K562 (cell line): ENCODE data around the gene SALL2. TPM values are rescaled to one million over a fixed set of nuclear protein-coding genes. Genes with fewer than 3 reads are reported as not detected.

ENCODE experiments used
- ATF7 ChIP-seq: fragments of 450-650 bp; IDR thresholded peaks from 2 replicates; pipeline ENCODE4 v1.7.1; 2014; ENCODE audit warnings: mild to moderate bottlenecking, moderate library complexity
- BHLHE40 ChIP-seq: IDR thresholded peaks from 2 replicates; pipeline ENCODE4 v1.6.1; 2011; ENCODE audit warnings: low read length, improper control_type of control experiment
- CHD4 ChIP-seq: fragments of 200-600 bp; sonication (generic); IDR thresholded peaks from 3 replicates; pipeline ENCODE4 v1.6.1; 2012; ENCODE audit warnings: low read depth, mild to moderate bottlenecking, mixed read lengths, low read length, inconsistent platforms; ENCODE audit not compliant: insufficient read depth, insufficient replicate concordance, poor library complexity, severe bottlenecking
- CREM ChIP-seq: IDR thresholded peaks from 2 replicates; pipeline ENCODE4 v1.6.1; 2014; ENCODE audit warnings: antibody characterized with exemption, low read depth
- HCFC1 ChIP-seq: IDR thresholded peaks from 2 replicates; pipeline ENCODE4 v1.6.1; 2012; ENCODE audit warnings: low read depth, low read length, improper control_type of control experiment
- LEF1 ChIP-seq: fragments of 450-650 bp; IDR thresholded peaks from 2 replicates; pipeline ENCODE4 v1.6.1; 2016; ENCODE audit warnings: mild to moderate bottlenecking
- MAFK ChIP-seq: IDR thresholded peaks from 2 replicates; pipeline ENCODE4 v1.6.1; 2011; ENCODE audit warnings: low read length, improper control_type of control experiment
- NFYB ChIP-seq: IDR thresholded peaks from 2 replicates; pipeline ENCODE4 v1.6.1; 2011; ENCODE audit warnings: mild to moderate bottlenecking, moderate library complexity; ENCODE audit not compliant: insufficient read length; ENCODE audit errors: extremely low read depth
- SAP30 ChIP-seq: fragments of 200-600 bp; sonication (generic); IDR thresholded peaks from 2 replicates; pipeline ENCODE4 v1.6.1; 2012; ENCODE audit warnings: borderline replicate concordance, low read depth, mild to moderate bottlenecking, moderate library complexity, low read length, control low read depth, inconsistent platforms; ENCODE audit not compliant: insufficient read depth, poor library complexity, severe bottlenecking
- SMARCB1 ChIP-seq: IDR thresholded peaks from 2 replicates; pipeline ENCODE4 v1.6.1; 2011; ENCODE audit warnings: improper control_type of control experiment, low read depth; ENCODE audit not compliant: insufficient read length
- SOX6 ChIP-seq: fragments of 450-650 bp; IDR thresholded peaks from 2 replicates; pipeline ENCODE4 v1.6.1; 2014; ENCODE audit warnings: mild to moderate bottlenecking
- TARDBP ChIP-seq: fragments of 450-650 bp; IDR thresholded peaks from 2 replicates; pipeline ENCODE4 v1.6.1; 2016
- ZNF699 ChIP-seq: fragments of 250-450 bp; sonication (Bioruptor Pico); IDR thresholded peaks from 2 replicates; pipeline ENCODE4 v1.8.0; 2021; ENCODE audit warnings: mild to moderate bottlenecking, moderate library complexity; ENCODE audit not compliant: insufficient replicate concordance
- polyA plus RNA-seq, 8 experiments: library from polyadenylated mRNA; depleted of rRNA in 4 of 8; stranded (reverse) in 5 of 8; unstranded in 3 of 8; fragments of >200 nt; fragmentation: Nextera tagmentation in 2 of 8; fragmentation: Illumina TruSeq in 1 of 8; extraction: Ambion mirVana in 2 of 8; extraction: Trizol in 1 of 8; gene quantifications; 2 replicates each; pipeline versions ENCODE4 v1.2.1 to v1.2.3, GENCODE V29; 2011 to 2014; ENCODE audit warnings: inconsistent platforms in 1 of 8, missing spikeins in 1 of 8
- total RNA-seq, 7 experiments: library from RNA; depleted of rRNA in 6 of 7; stranded (reverse); fragments of >200 nt in 6 of 7; fragmentation: Illumina TruSeq in 2 of 7; extraction: Trizol in 2 of 7; gene quantifications; 2 replicates each; pipeline versions ENCODE4 v1.2.1 to v1.2.3, GENCODE V29; 2011 to 2021; ENCODE audit warnings: low replicate concordance in 1 of 7
- TF ChIP-seq, protein P1 (sequence below): fragments of 200-600 bp; sonication (generic); IDR thresholded peaks from one replicate; pipeline ENCODE4 v1.6.1; 2012; ENCODE audit warnings: mild to moderate bottlenecking, low read depth, low read length, inconsistent platforms
- TF ChIP-seq, protein P2 (sequence below): fragments of 450-650 bp; IDR thresholded peaks from 2 replicates; pipeline ENCODE4 v1.6.1; 2014; ENCODE audit warnings: low read depth, mild to moderate bottlenecking, moderate library complexity, borderline replicate concordance

The SALL2 gene
- total and polyA plus RNA-seq, 9 of the 15 experiments (the other 6 are each of a cell fraction or from before 2014, with no cell fraction given) = 6.6 to 30.4 (median 12.9) TPM

DNA sequence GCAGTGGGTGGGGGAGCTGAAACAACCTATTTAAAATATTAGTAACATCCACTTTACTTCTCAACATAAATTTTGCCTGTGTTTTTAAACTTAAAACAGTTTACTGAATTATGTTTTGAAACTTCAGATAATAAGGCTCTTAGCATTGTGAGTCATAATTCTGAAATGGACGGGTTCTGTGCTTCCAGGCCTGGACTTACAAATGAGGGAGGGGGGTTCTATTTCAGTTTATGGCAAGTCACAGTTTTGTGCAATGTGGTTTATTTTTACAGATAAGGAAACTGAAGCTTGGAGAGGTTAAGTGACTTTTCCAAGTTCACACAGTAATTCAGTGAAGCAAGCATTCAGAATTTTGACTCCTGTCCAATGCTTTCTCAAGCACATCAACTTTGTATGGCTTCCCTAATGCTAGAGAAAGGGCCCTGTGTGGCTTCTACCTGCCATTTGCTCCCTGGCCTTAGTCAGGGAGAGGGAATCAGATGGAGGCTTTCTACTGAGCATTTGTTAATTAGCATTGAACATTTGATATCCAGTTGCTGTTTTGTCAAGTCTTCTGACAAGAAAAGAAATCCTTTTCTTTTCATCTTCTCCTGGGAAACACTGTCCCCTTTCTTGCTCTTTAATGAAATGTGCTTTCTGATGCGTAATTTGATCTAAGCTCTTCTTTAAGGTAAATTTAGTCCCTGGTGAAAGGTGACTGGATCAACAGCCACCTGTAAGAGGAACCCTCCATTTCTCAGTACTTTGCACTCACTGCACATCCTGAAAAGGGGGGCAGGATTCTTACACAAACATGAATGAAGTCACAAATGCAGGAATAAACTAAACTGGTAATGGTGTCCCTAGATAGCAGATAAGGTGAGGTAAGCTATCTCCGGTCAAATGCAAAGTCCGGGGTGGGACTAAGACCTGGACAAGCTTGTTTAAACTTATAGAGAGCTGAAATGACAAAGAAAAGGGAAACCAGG is 2.5 kb upstream of the SALL2 start (continued):
- TF ChIP-seq, protein P1, sequence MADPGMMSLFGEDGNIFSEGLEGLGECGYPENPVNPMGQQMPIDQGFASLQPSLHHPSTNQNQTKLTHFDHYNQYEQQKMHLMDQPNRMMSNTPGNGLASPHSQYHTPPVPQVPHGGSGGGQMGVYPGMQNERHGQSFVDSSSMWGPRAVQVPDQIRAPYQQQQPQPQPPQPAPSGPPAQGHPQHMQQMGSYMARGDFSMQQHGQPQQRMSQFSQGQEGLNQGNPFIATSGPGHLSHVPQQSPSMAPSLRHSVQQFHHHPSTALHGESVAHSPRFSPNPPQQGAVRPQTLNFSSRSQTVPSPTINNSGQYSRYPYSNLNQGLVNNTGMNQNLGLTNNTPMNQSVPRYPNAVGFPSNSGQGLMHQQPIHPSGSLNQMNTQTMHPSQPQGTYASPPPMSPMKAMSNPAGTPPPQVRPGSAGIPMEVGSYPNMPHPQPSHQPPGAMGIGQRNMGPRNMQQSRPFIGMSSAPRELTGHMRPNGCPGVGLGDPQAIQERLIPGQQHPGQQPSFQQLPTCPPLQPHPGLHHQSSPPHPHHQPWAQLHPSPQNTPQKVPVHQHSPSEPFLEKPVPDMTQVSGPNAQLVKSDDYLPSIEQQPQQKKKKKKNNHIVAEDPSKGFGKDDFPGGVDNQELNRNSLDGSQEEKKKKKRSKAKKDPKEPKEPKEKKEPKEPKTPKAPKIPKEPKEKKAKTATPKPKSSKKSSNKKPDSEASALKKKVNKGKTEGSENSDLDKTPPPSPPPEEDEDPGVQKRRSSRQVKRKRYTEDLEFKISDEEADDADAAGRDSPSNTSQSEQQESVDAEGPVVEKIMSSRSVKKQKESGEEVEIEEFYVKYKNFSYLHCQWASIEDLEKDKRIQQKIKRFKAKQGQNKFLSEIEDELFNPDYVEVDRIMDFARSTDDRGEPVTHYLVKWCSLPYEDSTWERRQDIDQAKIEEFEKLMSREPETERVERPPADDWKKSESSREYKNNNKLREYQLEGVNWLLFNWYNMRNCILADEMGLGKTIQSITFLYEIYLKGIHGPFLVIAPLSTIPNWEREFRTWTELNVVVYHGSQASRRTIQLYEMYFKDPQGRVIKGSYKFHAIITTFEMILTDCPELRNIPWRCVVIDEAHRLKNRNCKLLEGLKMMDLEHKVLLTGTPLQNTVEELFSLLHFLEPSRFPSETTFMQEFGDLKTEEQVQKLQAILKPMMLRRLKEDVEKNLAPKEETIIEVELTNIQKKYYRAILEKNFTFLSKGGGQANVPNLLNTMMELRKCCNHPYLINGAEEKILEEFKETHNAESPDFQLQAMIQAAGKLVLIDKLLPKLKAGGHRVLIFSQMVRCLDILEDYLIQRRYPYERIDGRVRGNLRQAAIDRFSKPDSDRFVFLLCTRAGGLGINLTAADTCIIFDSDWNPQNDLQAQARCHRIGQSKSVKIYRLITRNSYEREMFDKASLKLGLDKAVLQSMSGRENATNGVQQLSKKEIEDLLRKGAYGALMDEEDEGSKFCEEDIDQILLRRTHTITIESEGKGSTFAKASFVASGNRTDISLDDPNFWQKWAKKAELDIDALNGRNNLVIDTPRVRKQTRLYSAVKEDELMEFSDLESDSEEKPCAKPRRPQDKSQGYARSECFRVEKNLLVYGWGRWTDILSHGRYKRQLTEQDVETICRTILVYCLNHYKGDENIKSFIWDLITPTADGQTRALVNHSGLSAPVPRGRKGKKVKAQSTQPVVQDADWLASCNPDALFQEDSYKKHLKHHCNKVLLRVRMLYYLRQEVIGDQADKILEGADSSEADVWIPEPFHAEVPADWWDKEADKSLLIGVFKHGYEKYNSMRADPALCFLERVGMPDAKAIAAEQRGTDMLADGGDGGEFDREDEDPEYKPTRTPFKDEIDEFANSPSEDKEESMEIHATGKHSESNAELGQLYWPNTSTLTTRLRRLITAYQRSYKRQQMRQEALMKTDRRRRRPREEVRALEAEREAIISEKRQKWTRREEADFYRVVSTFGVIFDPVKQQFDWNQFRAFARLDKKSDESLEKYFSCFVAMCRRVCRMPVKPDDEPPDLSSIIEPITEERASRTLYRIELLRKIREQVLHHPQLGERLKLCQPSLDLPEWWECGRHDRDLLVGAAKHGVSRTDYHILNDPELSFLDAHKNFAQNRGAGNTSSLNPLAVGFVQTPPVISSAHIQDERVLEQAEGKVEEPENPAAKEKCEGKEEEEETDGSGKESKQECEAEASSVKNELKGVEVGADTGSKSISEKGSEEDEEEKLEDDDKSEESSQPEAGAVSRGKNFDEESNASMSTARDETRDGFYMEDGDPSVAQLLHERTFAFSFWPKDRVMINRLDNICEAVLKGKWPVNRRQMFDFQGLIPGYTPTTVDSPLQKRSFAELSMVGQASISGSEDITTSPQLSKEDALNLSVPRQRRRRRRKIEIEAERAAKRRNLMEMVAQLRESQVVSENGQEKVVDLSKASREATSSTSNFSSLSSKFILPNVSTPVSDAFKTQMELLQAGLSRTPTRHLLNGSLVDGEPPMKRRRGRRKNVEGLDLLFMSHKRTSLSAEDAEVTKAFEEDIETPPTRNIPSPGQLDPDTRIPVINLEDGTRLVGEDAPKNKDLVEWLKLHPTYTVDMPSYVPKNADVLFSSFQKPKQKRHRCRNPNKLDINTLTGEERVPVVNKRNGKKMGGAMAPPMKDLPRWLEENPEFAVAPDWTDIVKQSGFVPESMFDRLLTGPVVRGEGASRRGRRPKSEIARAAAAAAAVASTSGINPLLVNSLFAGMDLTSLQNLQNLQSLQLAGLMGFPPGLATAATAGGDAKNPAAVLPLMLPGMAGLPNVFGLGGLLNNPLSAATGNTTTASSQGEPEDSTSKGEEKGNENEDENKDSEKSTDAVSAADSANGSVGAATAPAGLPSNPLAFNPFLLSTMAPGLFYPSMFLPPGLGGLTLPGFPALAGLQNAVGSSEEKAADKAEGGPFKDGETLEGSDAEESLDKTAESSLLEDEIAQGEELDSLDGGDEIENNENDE = no peak
- TF ChIP-seq SMARCB1 = no peak
- TF ChIP-seq SOX6 = no peak
- peak; percentile 51 for TF ChIP-seq CREM
- no peak for TF ChIP-seq NFYB
- TF ChIP-seq, protein P2, sequence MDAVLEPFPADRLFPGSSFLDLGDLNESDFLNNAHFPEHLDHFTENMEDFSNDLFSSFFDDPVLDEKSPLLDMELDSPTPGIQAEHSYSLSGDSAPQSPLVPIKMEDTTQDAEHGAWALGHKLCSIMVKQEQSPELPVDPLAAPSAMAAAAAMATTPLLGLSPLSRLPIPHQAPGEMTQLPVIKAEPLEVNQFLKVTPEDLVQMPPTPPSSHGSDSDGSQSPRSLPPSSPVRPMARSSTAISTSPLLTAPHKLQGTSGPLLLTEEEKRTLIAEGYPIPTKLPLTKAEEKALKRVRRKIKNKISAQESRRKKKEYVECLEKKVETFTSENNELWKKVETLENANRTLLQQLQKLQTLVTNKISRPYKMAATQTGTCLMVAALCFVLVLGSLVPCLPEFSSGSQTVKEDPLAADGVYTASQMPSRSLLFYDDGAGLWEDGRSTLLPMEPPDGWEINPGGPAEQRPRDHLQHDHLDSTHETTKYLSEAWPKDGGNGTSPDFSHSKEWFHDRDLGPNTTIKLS = peak; percentile 62; the same call in 1 of the 2 replicates
- no peak for TF ChIP-seq HCFC1
- TF ChIP-seq LEF1 = peak; percentile 30; the same call in 1 of the 2 replicates
- TF ChIP-seq ATF7 = peak; percentile 73
- TF ChIP-seq TARDBP = no peak
- no peak; the same call in 1 of the 2 replicates for TF ChIP-seq MAFK
- no peak for TF ChIP-seq CHD4
- TF ChIP-seq BHLHE40 = no peak
- no peak for TF ChIP-seq SAP30
- TF ChIP-seq ZNF699 (CRISPR knock-in tag) = no peak
